ENCODE data around the gene NCAPH2.

DNA sequence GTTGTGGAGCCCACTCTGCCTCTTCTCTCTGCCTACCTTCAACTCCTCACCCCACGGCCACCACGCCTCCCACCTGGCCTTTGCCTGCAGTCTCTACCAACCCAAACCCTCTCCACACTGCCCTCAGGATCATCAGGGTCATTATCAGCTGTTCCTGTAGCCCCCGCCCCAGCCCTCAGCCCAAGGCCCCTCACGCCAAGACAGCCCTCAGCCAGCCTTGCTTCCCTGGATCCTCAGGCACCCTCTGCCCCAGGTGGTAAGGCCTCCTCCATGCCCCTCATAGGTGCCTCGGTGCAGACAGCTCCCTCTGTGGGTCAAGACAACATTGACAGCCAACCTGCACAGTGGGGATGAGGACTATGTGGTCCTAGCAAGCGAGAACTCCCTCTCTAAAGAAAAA lies 34.9 kb upstream of the NCAPH2 start:
- TF ChIP-seq POLR2A (IDR thresholded peaks at IDR 0.05), result no peak
- TF ChIP-seq, protein P1, sequence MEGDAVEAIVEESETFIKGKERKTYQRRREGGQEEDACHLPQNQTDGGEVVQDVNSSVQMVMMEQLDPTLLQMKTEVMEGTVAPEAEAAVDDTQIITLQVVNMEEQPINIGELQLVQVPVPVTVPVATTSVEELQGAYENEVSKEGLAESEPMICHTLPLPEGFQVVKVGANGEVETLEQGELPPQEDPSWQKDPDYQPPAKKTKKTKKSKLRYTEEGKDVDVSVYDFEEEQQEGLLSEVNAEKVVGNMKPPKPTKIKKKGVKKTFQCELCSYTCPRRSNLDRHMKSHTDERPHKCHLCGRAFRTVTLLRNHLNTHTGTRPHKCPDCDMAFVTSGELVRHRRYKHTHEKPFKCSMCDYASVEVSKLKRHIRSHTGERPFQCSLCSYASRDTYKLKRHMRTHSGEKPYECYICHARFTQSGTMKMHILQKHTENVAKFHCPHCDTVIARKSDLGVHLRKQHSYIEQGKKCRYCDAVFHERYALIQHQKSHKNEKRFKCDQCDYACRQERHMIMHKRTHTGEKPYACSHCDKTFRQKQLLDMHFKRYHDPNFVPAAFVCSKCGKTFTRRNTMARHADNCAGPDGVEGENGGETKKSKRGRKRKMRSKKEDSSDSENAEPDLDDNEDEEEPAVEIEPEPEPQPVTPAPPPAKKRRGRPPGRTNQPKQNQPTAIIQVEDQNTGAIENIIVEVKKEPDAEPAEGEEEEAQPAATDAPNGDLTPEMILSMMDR (IDR thresholded peaks at IDR 0.05), result no peak
